ENCODE data around the gene ANLN. TPM values are rescaled to one million over a fixed set of nuclear protein-coding genes. Genes with fewer than 3 reads are reported as not detected.

Gene ANLN
- total RNA-seq, 1 experiment from 2014 or later, result 106 TPM

DNA sequence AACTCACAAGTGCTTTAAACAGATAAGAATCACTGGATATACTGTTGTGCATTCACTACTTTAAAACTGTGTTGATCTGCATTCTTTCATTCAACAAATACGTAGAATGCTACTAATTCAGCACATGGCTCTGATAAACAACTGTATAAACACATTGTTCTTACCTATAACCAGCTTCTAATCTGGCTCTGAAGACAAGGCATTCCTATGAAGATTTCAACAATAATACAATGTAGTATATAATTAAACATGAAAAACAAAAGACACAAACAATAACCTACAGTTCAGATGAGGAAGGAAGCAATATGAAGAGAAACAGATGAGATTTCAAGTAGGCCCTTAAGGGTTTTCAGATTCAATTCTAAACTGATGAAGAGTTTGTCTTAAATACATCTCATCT, 31.1 kb upstream of the ANLN start:
- POLR2A ChIA-PET, result no interaction called here
- intact Hi-C loops (cut with micrococcal nuclease; ENCODE audit: unreplicated experiment), result no loop called here
- Mint-ChIP-seq H3K27ac (ENCODE audit: unreplicated experiment) (no peak overlapping the region), H3K4me3 (ENCODE audit: unreplicated experiment) (no peak overlapping the region), H3K4me1 (ENCODE audit: low read depth, unreplicated experiment) (no peaks in the 10 kb centered on the region), H3K9me3 (ENCODE audit: unreplicated experiment) (no peaks in the 10 kb centered on the region), H3K36me3 (ENCODE audit: insufficient read depth, unreplicated experiment) (no peaks in the 10 kb centered on the region), H3K27me3 (ENCODE audit: insufficient read depth, unreplicated experiment) (no peaks in the 10 kb centered on the region)
- BruUV-seq (replicated peaks), result no TSS peak
- Histone ChIP-seq H3K4me1 (no peaks in the 10 kb centered on the region), H3K36me3 (ENCODE audit: control insufficient read depth, insufficient read depth, low read length) (no peaks in the 10 kb centered on the region), H3K27me3 (replicated peaks; ENCODE audit: control insufficient read depth, insufficient read depth, low read length) (no peaks in the 10 kb centered on the region), H3K4me3 (ENCODE audit: low read depth, low read length) (no peak overlapping the region), H3K9me3 (no peaks in the 10 kb centered on the region)
- DNase-seq, result no peak
- CTCF ChIA-PET, result no interaction called here
- TF ChIP-seq, protein P1, sequence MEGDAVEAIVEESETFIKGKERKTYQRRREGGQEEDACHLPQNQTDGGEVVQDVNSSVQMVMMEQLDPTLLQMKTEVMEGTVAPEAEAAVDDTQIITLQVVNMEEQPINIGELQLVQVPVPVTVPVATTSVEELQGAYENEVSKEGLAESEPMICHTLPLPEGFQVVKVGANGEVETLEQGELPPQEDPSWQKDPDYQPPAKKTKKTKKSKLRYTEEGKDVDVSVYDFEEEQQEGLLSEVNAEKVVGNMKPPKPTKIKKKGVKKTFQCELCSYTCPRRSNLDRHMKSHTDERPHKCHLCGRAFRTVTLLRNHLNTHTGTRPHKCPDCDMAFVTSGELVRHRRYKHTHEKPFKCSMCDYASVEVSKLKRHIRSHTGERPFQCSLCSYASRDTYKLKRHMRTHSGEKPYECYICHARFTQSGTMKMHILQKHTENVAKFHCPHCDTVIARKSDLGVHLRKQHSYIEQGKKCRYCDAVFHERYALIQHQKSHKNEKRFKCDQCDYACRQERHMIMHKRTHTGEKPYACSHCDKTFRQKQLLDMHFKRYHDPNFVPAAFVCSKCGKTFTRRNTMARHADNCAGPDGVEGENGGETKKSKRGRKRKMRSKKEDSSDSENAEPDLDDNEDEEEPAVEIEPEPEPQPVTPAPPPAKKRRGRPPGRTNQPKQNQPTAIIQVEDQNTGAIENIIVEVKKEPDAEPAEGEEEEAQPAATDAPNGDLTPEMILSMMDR (IDR thresholded peaks at IDR 0.05; ENCODE audit: insufficient read depth in 1 of 2, low read depth in 1 of 2, low read length in 1 of 2, severe bottlenecking in 1 of 2, unreplicated experiment in 1 of 2), result no peak

DNA sequence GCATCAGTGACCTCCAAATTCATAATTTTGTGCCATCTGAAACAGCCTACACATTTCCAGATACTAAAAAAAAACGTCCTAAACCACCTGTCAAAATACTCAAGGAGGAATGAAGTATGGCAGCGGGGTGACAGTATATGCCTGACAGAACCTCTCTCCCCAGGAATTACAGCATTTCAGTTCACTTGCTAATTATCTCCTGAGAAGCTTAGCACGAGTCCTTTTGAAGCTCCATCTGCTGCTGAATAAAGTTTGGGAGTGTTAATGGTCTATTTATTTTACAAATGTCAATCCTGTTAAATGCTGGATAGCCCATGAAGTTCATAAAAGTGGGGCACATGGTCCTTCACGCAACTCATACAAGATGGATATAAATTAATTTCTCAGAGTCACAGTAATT, 29.4 kb upstream of the ANLN start:
- no peaks in the 10 kb centered on the region for H3K4me1 ChIP-seq
- no TSS peak for BruUV-seq (replicated peaks)
- DNase-seq, result no peak
- intact Hi-C loops (cut with micrococcal nuclease; ENCODE audit: unreplicated experiment), result no loop called here
- H3K36me3 ChIP-seq (ENCODE audit: control insufficient read depth, insufficient read depth, low read length), result no peaks in the 10 kb centered on the region
- TF ChIP-seq, protein P1 (IDR thresholded peaks at IDR 0.05; ENCODE audit: insufficient read depth in 1 of 2, low read depth in 1 of 2, low read length in 1 of 2, severe bottlenecking in 1 of 2, unreplicated experiment in 1 of 2), result no peak
- Mint-ChIP-seq H3K9me3 (ENCODE audit: unreplicated experiment) (no peaks in the 10 kb centered on the region), H3K4me1 (ENCODE audit: low read depth, unreplicated experiment) (no peaks in the 10 kb centered on the region), H3K27ac (ENCODE audit: unreplicated experiment) (no peak overlapping the region), H3K27me3 (ENCODE audit: insufficient read depth, unreplicated experiment) (no peaks in the 10 kb centered on the region), H3K36me3 (ENCODE audit: insufficient read depth, unreplicated experiment) (no peaks in the 10 kb centered on the region), H3K4me3 (ENCODE audit: unreplicated experiment) (no peak overlapping the region)
- H3K9me3 ChIP-seq, result no peaks in the 10 kb centered on the region
- no peaks in the 10 kb centered on the region for H3K27me3 ChIP-seq (replicated peaks; ENCODE audit: control insufficient read depth, insufficient read depth, low read length)
- ChIA-PET POLR2A (no interaction called here), CTCF (no interaction called here)
- no peak overlapping the region for H3K4me3 ChIP-seq (ENCODE audit: low read depth, low read length)

DNA sequence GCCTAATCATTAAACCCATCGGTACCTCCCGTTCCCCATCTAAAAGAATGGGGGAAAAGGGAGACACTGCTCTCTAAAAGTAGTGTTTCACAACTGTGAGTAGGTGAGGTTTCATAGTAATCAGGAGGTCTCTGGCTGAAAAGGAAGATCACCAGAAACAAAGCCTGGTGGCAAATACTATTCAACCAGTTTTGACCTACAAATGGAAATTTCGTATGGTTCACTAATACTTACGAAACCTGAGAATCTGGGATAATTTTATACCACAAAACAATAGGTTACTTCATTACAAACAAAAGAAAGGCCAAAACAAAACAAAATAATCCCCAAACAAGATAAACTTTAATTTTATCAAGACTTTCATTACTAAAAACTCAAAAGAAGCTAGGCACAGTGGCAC, 28.4 kb upstream of the ANLN start:
- BruUV-seq (replicated peaks), result no TSS peak
- CTCF ChIA-PET, result no interaction called here
- TF ChIP-seq, protein P1 (IDR thresholded peaks at IDR 0.05; ENCODE audit: insufficient read depth in 1 of 2, low read depth in 1 of 2, low read length in 1 of 2, severe bottlenecking in 1 of 2, unreplicated experiment in 1 of 2), result no peak

More for the DNA sequence above, 28.4 kb upstream of the ANLN start:
- Histone ChIP-seq H3K9me3 (no peaks in the 10 kb centered on the region), H3K27me3 (replicated peaks; ENCODE audit: control insufficient read depth, insufficient read depth, low read length) (no peaks in the 10 kb centered on the region), H3K4me1 (no peaks in the 10 kb centered on the region), H3K4me3 (ENCODE audit: low read depth, low read length) (no peak overlapping the region), H3K36me3 (ENCODE audit: control insufficient read depth, insufficient read depth, low read length) (no peaks in the 10 kb centered on the region)
- intact Hi-C loops (cut with micrococcal nuclease; ENCODE audit: unreplicated experiment), result no loop called here
- Mint-ChIP-seq H3K4me1 (ENCODE audit: low read depth, unreplicated experiment) (no peaks in the 10 kb centered on the region), H3K36me3 (ENCODE audit: insufficient read depth, unreplicated experiment) (no peaks in the 10 kb centered on the region), H3K9me3 (ENCODE audit: unreplicated experiment) (no peaks in the 10 kb centered on the region), H3K27ac (ENCODE audit: unreplicated experiment) (no peak overlapping the region), H3K27me3 (ENCODE audit: insufficient read depth, unreplicated experiment) (no peaks in the 10 kb centered on the region), H3K4me3 (ENCODE audit: unreplicated experiment) (no peak overlapping the region)
- no peak for DNase-seq
- POLR2A ChIA-PET, result no interaction called here
